SK-N-SH treated with all-trans-retinoic acid at 6 μM for 48 hours (cell line): ENCODE results near the gene POLK.

Experiments
- ATAC-seq: fragments of 200-7000 bp; cut with Tn5 transposase; 3 replicates; pipeline ENCODE4 v1.9.1; 2020; ENCODE audit warnings: mild to moderate bottlenecking, moderate library complexity
- ARNTL ChIP-seq: fragments of 450-650 bp; formaldehyde crosslinking; IDR thresholded peaks from 2 replicates; pipeline ENCODE4 v1.5.0; 2020; ENCODE audit warnings: low read depth, mild to moderate bottlenecking, moderate library complexity, borderline replicate concordance
- BACH2 ChIP-seq: fragments of 250-450 bp; sonication (Bioruptor Pico); IDR thresholded peaks from 2 replicates; pipeline ENCODE4 v1.9.0; 2021; ENCODE audit warnings: mild to moderate bottlenecking, borderline replicate concordance
- CSDC2 ChIP-seq: fragments of 250-450 bp; sonication (Bioruptor Pico); IDR thresholded peaks from 2 replicates; pipeline ENCODE4 v1.5.0; 2020; ENCODE audit warnings: mild to moderate bottlenecking, moderate library complexity
- ESRRG ChIP-seq: fragments of 250-450 bp; sonication (Bioruptor Pico); IDR thresholded peaks from 2 replicates; pipeline ENCODE4 v1.6.1; 2021; ENCODE audit warnings: mild to moderate bottlenecking
- GLIS3 ChIP-seq: fragments of 250-450 bp; sonication (Bioruptor Pico); IDR thresholded peaks from 2 replicates; pipeline ENCODE4 v1.5.0; 2020; ENCODE audit warnings: mild to moderate bottlenecking, moderate library complexity
- ISL1 ChIP-seq: fragments of 250-450 bp; sonication (Bioruptor Pico); IDR thresholded peaks from 2 replicates; pipeline ENCODE4 v2.1.2; 2022; ENCODE audit warnings: mild to moderate bottlenecking, moderate library complexity
- OSR1 ChIP-seq: fragments of 250-450 bp; sonication (Bioruptor Pico); IDR thresholded peaks from 2 replicates; pipeline ENCODE4 v1.8.0; 2022; ENCODE audit warnings: moderate library complexity, mild to moderate bottlenecking, inconsistent platforms
- PPARA ChIP-seq: fragments of 250-450 bp; sonication (Bioruptor Pico); IDR thresholded peaks from 2 replicates; pipeline ENCODE4 v1.5.0; 2020; ENCODE audit warnings: mild to moderate bottlenecking, borderline replicate concordance
- RARB ChIP-seq: fragments of 250-450 bp; sonication (Bioruptor Pico); IDR thresholded peaks from 2 replicates; pipeline ENCODE4 v1.8.0; 2021; ENCODE audit warnings: mild to moderate bottlenecking, moderate library complexity
- SNAI2 ChIP-seq: fragments of 250-450 bp; sonication (Bioruptor Pico); IDR thresholded peaks from 2 replicates; pipeline ENCODE4 v1.5.0; 2020; ENCODE audit warnings: mild to moderate bottlenecking, moderate library complexity
- TCF4 ChIP-seq: fragments of 250-450 bp; sonication (Bioruptor Pico); IDR thresholded peaks from 2 replicates; pipeline ENCODE4 v1.8.0; 2021; ENCODE audit warnings: mild to moderate bottlenecking, moderate library complexity, borderline replicate concordance
- TOX ChIP-seq: fragments of 250-450 bp; sonication (Bioruptor Pico); IDR thresholded peaks from 2 replicates; pipeline ENCODE4 v1.8.0; 2021; ENCODE audit warnings: mild to moderate bottlenecking, moderate library complexity, borderline replicate concordance
- ZC3H10 ChIP-seq: fragments of 250-450 bp; sonication (Bioruptor Pico); IDR thresholded peaks from 2 replicates; pipeline ENCODE4 v1.5.1; 2021; ENCODE audit warnings: mild to moderate bottlenecking, moderate library complexity
- ZFP3 ChIP-seq: fragments of 250-450 bp; sonication (Bioruptor Pico); IDR thresholded peaks from 2 replicates; pipeline ENCODE4 v1.5.0; 2020; ENCODE audit warnings: mild to moderate bottlenecking, moderate library complexity
- ZFP30 ChIP-seq: fragments of 450-650 bp; formaldehyde crosslinking; IDR thresholded peaks from 2 replicates; pipeline ENCODE4 v1.5.0; 2022; ENCODE audit warnings: mild to moderate bottlenecking, moderate library complexity
- ZNF565 ChIP-seq: fragments of 450-650 bp; formaldehyde crosslinking; conservative IDR thresholded peaks from 2 replicates; pipeline ENCODE4 v1.5.0; 2020; ENCODE audit warnings: low read depth, mild to moderate bottlenecking, moderate library complexity
- ZNF70 ChIP-seq: fragments of 450-650 bp; formaldehyde crosslinking; IDR thresholded peaks from 2 replicates; pipeline ENCODE4 v1.5.0; 2020; ENCODE audit warnings: mild to moderate bottlenecking, moderate library complexity
- ZNF8 ChIP-seq: fragments of 450-650 bp; formaldehyde crosslinking; IDR thresholded peaks from 2 replicates; pipeline ENCODE4 v1.5.0; 2020; ENCODE audit warnings: mild to moderate bottlenecking, moderate library complexity
- TF ChIP-seq, protein P1 (sequence below): fragments of 250-450 bp; sonication (Bioruptor Pico); IDR thresholded peaks from 2 replicates; pipeline ENCODE4 v1.5.1; 2021; ENCODE audit warnings: mild to moderate bottlenecking, moderate library complexity
- TF ChIP-seq, protein P2 (sequence below): fragments of 250-450 bp; sonication (Bioruptor Pico); IDR thresholded peaks from 2 replicates; pipeline ENCODE4 v1.5.1; 2020; ENCODE audit warnings: low read depth, mild to moderate bottlenecking, moderate library complexity
- TF ChIP-seq, protein P3 (sequence below): fragments of 250-450 bp; sonication (Bioruptor Pico); IDR thresholded peaks from 2 replicates; pipeline ENCODE4 v1.8.0; 2020; ENCODE audit warnings: mild to moderate bottlenecking, moderate library complexity, borderline replicate concordance
- TF ChIP-seq, protein P4 (sequence below): fragments of 250-450 bp; sonication (Bioruptor Pico); IDR thresholded peaks from 2 replicates; pipeline ENCODE4 v1.8.0; 2021; ENCODE audit warnings: low read depth, mild to moderate bottlenecking, moderate library complexity, borderline replicate concordance
- TF ChIP-seq, protein P5 (sequence below): fragments of 250-450 bp; sonication (Bioruptor Pico); IDR thresholded peaks from 2 replicates; pipeline ENCODE4 v1.5.0; 2020; ENCODE audit warnings: mild to moderate bottlenecking, moderate library complexity

Gene POLK

DNA sequence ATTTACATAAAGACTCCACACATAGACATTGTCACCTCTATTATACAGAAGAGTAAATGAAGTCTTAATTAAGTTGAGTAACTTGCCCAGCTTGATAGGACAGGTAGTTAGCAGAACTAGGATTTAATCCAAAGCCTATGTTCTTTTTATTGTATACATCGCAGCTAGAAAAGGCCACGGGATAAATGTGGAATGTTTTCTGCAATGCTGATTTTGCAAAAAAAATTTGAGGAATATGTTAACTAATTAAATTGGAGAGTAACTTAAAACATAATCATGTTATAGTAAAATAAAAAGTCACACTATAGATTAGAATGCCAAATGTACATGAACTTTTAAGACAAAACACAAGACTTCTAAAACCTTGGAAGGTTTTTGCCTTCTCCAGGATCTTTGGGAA lies 41.1 kb downstream of the POLK start:
- no peak for ATAC-seq
- TF ChIP-seq TCF4 (no peak), PPARA (CRISPR knock-in tag) (no peak), CSDC2 (CRISPR knock-in tag) (no peak), ARNTL (CRISPR knock-in tag) (no peak), RARB (CRISPR knock-in tag) (no peak), ISL1 (CRISPR knock-in tag) (no peak)
- TF ChIP-seq, protein P1, sequence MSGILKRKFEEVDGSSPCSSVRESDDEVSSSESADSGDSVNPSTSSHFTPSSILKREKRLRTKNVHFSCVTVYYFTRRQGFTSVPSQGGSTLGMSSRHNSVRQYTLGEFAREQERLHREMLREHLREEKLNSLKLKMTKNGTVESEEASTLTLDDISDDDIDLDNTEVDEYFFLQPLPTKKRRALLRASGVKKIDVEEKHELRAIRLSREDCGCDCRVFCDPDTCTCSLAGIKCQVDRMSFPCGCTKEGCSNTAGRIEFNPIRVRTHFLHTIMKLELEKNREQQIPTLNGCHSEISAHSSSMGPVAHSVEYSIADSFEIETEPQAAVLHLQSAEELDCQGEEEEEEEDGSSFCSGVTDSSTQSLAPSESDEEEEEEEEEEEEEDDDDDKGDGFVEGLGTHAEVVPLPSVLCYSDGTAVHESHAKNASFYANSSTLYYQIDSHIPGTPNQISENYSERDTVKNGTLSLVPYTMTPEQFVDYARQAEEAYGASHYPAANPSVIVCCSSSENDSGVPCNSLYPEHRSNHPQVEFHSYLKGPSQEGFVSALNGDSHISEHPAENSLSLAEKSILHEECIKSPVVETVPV (CRISPR knock-in tag): no peak
- TF ChIP-seq, protein P2, sequence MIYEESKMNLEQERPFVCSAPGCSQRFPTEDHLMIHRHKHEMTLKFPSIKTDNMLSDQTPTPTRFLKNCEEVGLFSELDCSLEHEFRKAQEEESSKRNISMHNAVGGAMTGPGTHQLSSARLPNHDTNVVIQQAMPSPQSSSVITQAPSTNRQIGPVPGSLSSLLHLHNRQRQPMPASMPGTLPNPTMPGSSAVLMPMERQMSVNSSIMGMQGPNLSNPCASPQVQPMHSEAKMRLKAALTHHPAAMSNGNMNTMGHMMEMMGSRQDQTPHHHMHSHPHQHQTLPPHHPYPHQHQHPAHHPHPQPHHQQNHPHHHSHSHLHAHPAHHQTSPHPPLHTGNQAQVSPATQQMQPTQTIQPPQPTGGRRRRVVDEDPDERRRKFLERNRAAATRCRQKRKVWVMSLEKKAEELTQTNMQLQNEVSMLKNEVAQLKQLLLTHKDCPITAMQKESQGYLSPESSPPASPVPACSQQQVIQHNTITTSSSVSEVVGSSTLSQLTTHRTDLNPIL (CRISPR knock-in tag): no peak

DNA sequence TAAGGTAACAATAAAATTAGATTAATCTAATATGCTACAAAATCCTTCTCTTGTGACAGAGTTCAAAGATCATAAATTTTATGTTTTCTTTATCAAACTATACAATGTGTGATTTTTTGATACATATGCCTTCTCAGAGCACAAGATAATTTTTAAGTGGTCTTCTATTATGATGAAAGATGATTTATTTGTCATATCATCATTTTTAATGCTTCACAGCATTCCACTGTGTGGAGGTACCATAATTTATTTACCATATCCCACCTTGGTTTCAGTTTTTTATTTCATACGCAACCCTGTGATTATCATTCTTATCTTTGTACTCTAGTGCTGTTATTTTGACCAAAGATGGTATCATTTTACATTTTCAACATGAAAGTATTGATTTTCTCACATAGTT lies 41.7 kb downstream of the POLK start:
- TF ChIP-seq TCF4 (no peak), PPARA (CRISPR knock-in tag) (no peak), ZNF70 (CRISPR knock-in tag) (no peak), ZC3H10 (CRISPR knock-in tag) (no peak), ZNF565 (CRISPR knock-in tag) (no peak), ARNTL (CRISPR knock-in tag) (no peak), TOX (CRISPR knock-in tag) (no peak), ZFP30 (CRISPR knock-in tag) (no peak), SNAI2 (CRISPR knock-in tag) (no peak), ZNF8 (CRISPR knock-in tag) (no peak), CSDC2 (CRISPR knock-in tag) (no peak), RARB (CRISPR knock-in tag) (no peak), OSR1 (no peak), BACH2 (CRISPR knock-in tag) (no peak), ESRRG (CRISPR knock-in tag) (no peak)
- TF ChIP-seq, protein P3, sequence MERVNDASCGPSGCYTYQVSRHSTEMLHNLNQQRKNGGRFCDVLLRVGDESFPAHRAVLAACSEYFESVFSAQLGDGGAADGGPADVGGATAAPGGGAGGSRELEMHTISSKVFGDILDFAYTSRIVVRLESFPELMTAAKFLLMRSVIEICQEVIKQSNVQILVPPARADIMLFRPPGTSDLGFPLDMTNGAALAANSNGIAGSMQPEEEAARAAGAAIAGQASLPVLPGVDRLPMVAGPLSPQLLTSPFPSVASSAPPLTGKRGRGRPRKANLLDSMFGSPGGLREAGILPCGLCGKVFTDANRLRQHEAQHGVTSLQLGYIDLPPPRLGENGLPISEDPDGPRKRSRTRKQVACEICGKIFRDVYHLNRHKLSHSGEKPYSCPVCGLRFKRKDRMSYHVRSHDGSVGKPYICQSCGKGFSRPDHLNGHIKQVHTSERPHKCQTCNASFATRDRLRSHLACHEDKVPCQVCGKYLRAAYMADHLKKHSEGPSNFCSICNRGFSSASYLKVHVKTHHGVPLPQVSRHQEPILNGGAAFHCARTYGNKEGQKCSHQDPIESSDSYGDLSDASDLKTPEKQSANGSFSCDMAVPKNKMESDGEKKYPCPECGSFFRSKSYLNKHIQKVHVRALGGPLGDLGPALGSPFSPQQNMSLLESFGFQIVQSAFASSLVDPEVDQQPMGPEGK: no peak
- TF ChIP-seq, protein P1 (CRISPR knock-in tag): no peak
- TF ChIP-seq, protein P4, sequence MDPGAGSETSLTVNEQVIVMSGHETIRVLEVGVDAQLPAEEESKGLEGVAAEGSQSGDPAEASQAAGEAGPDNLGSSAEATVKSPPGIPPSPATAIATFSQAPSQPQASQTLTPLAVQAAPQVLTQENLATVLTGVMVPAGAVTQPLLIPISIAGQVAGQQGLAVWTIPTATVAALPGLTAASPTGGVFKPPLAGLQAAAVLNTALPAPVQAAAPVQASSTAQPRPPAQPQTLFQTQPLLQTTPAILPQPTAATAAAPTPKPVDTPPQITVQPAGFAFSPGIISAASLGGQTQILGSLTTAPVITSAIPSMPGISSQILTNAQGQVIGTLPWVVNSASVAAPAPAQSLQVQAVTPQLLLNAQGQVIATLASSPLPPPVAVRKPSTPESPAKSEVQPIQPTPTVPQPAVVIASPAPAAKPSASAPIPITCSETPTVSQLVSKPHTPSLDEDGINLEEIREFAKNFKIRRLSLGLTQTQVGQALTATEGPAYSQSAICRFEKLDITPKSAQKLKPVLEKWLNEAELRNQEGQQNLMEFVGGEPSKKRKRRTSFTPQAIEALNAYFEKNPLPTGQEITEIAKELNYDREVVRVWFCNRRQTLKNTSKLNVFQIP (CRISPR knock-in tag): no peak
- TF ChIP-seq, protein P2 (CRISPR knock-in tag): no peak
- no peak for ATAC-seq

DNA sequence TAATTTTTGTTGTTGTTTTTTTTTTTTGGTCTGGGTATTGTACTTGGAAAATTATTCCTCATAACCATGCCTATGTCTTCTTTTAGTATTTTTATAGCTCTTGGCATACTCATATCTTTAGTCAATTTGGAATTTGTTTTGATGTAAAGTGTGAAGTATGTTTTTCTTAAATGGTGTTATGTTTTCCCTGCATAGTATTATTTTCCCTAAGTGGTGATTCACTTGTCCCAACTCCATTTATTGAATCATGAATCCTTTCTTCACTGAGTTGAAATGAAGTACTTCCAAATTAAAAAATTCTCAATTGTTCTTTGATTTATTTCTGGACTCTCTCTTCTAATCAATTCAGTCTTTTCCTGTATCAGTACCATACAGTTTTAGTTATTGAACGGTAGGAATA lies 46.5 kb downstream of the POLK start:
- no peak for TF ChIP-seq TOX (CRISPR knock-in tag)
- no peak for TF ChIP-seq ZFP30 (CRISPR knock-in tag)
- no peak for TF ChIP-seq ZFP3
- TF ChIP-seq, protein P5, sequence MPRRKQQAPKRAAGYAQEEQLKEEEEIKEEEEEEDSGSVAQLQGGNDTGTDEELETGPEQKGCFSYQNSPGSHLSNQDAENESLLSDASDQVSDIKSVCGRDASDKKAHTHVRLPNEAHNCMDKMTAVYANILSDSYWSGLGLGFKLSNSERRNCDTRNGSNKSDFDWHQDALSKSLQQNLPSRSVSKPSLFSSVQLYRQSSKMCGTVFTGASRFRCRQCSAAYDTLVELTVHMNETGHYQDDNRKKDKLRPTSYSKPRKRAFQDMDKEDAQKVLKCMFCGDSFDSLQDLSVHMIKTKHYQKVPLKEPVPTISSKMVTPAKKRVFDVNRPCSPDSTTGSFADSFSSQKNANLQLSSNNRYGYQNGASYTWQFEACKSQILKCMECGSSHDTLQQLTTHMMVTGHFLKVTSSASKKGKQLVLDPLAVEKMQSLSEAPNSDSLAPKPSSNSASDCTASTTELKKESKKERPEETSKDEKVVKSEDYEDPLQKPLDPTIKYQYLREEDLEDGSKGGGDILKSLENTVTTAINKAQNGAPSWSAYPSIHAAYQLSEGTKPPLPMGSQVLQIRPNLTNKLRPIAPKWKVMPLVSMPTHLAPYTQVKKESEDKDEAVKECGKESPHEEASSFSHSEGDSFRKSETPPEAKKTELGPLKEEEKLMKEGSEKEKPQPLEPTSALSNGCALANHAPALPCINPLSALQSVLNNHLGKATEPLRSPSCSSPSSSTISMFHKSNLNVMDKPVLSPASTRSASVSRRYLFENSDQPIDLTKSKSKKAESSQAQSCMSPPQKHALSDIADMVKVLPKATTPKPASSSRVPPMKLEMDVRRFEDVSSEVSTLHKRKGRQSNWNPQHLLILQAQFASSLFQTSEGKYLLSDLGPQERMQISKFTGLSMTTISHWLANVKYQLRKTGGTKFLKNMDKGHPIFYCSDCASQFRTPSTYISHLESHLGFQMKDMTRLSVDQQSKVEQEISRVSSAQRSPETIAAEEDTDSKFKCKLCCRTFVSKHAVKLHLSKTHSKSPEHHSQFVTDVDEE (CRISPR knock-in tag): no peak
- TF ChIP-seq OSR1: no peak
- TF ChIP-seq ZNF565 (CRISPR knock-in tag): no peak
- no peak for TF ChIP-seq GLIS3 (CRISPR knock-in tag)
- TF ChIP-seq, protein P2 (CRISPR knock-in tag): no peak
- no peak for TF ChIP-seq ESRRG (CRISPR knock-in tag)
- no peak for ATAC-seq
